GM08714 (cell line): ENCODE data around the gene SIRT2.

ENCODE experiments used
- H3K4me3 ChIP-seq: fragments of 200-500 bp; sonication (Bioruptor generic); 2 replicates; pipeline ENCODE4 v1.5.1; 2014; ENCODE audit warnings: mild to moderate bottlenecking, low read length, inconsistent platforms
- ZNF274 ChIP-seq: IDR thresholded peaks from 2 replicates; pipeline ENCODE4 v1.6.1; 2012; ENCODE audit warnings: mild to moderate bottlenecking, low read depth, low read length

SIRT2 gene

GRCh38 chr19:38841787-38842438, 57.5 kb downstream of the SIRT2 start:
- no peak overlapping the region for H3K4me3 ChIP-seq
- TF ChIP-seq ZNF274, result no peak

- no peak for TF ChIP-seq ZNF274
- no peak overlapping the region for H3K4me3 ChIP-seq
Measured at GRCh38 chr19:38841180-38841766, 58.1 kb downstream of the SIRT2 start.

GRCh38 chr19:38840583-38840968, 58.8 kb downstream of the SIRT2 start:
- TF ChIP-seq ZNF274, result no peak
- no peak overlapping the region for H3K4me3 ChIP-seq

GRCh38 chr19:38839816-38840582, 59.4 kb downstream of the SIRT2 start:
- H3K4me3 ChIP-seq, result no peak overlapping the region
- TF ChIP-seq ZNF274, result no peak

- H3K4me3 ChIP-seq, result no peak overlapping the region
- TF ChIP-seq ZNF274, result no peak
Measured at GRCh38 chr19:38838986-38839761, 60.2 kb downstream of the SIRT2 start.

- no peak for TF ChIP-seq ZNF274
- no peak overlapping the region for H3K4me3 ChIP-seq
Measured at GRCh38 chr19:38838208-38838985, 61.0 kb downstream of the SIRT2 start.

GRCh38 chr19:38837656-38838121, 61.7 kb downstream of the SIRT2 start:
- H3K4me3 ChIP-seq, result no peak overlapping the region
- TF ChIP-seq ZNF274, result no peak

- no peak for TF ChIP-seq ZNF274
- no peak overlapping the region for H3K4me3 ChIP-seq
Measured at GRCh38 chr19:38836983-38837626, 62.3 kb downstream of the SIRT2 start.

- no peak for TF ChIP-seq ZNF274
- H3K4me3 ChIP-seq, result no peak overlapping the region
Measured at GRCh38 chr19:38836159-38836982, 63.0 kb downstream of the SIRT2 start.

- no peak for TF ChIP-seq ZNF274
- no peak overlapping the region for H3K4me3 ChIP-seq
Measured at GRCh38 chr19:38834590-38834989, 64.8 kb downstream of the SIRT2 start.

- no peak overlapping the region for H3K4me3 ChIP-seq
- no peak for TF ChIP-seq ZNF274
Measured at GRCh38 chr19:38834104-38834490, 65.3 kb downstream of the SIRT2 start.

- TF ChIP-seq ZNF274, result no peak
- H3K4me3 ChIP-seq, result no peak overlapping the region
Measured at GRCh38 chr19:38833092-38833425, 66.4 kb downstream of the SIRT2 start.
